Osteoblast (primary cell): ENCODE measurements around the gene DIP2A. TPM values are rescaled to one million over a fixed set of nuclear protein-coding genes. Genes with fewer than 3 reads are reported as not detected.

Source experiments
- DNase-seq: peaks from one replicate; pipeline ENCODE4 v3.0.0; 2011; ENCODE audit warnings: low spot score, mixed read lengths; ENCODE audit not compliant: insufficient read length; ENCODE audit errors: missing footprints
- H2AFZ ChIP-seq: 2 replicates; pipeline ENCODE4 v1.6.0; 2011; ENCODE audit warnings: mild to moderate bottlenecking, low read length
- H3K27ac ChIP-seq: 2 replicates; pipeline ENCODE4 v1.5.1; 2011; ENCODE audit warnings: mild to moderate bottlenecking, low read depth, low read length, moderate library complexity
- H3K27me3 ChIP-seq: 2 replicates; pipeline ENCODE4 v1.6.0; 2012; ENCODE audit warnings: mild to moderate bottlenecking, control low read depth, inconsistent platforms, low read length, moderate library complexity; ENCODE audit not compliant: insufficient read depth
- H3K36me3 ChIP-seq: 2 replicates; pipeline ENCODE4 v1.5.1; 2011; ENCODE audit warnings: mild to moderate bottlenecking, low read length, control low read depth, moderate library complexity; ENCODE audit not compliant: insufficient read depth
- H3K4me1 ChIP-seq: 2 replicates; pipeline ENCODE4 v1.5.1; 2011; ENCODE audit warnings: mild to moderate bottlenecking, low read length, control low read depth, moderate library complexity; ENCODE audit not compliant: insufficient read depth
- H3K4me2 ChIP-seq: 2 replicates; pipeline ENCODE4 v1.6.0; 2011; ENCODE audit warnings: mild to moderate bottlenecking, low read length; ENCODE audit not compliant: insufficient read depth
- H3K4me3 ChIP-seq: fragments of 200-600 bp; sonication (generic); 3 replicates; pipeline ENCODE4 v1.5.1; 2012; ENCODE audit warnings: mild to moderate bottlenecking, low read length, inconsistent platforms; ENCODE audit not compliant: insufficient read depth
- H3K79me2 ChIP-seq: 2 replicates; pipeline ENCODE4 v1.6.0; 2012; ENCODE audit warnings: mild to moderate bottlenecking, low read length, control low read depth, inconsistent platforms; ENCODE audit not compliant: insufficient read depth
- H3K9me3 ChIP-seq: 2 replicates; pipeline ENCODE4 v1.5.1; 2011; ENCODE audit warnings: low read depth, low read length, control low read depth
- H4K20me1 ChIP-seq: 2 replicates; pipeline ENCODE4 v1.6.0; 2012; ENCODE audit warnings: mild to moderate bottlenecking, low read length, control low read depth; ENCODE audit not compliant: insufficient read depth
- CTCF ChIP-seq: IDR thresholded peaks from 2 replicates; pipeline ENCODE4 v1.5.1; 2011; ENCODE audit warnings: mild to moderate bottlenecking, low read depth, low read length, moderate library complexity; ENCODE audit errors: extremely low read depth
- total RNA-seq: library from RNA; depleted of rRNA; stranded (reverse); fragments of >200 nt; gene quantifications from 2 replicates; pipeline ENCODE4 v1.2.3, GENCODE V29; 2012

Gene DIP2A
- total RNA-seq, 1 donor, result 22.8 TPM

GRCh38 chr21:46542588-46543124, 84.0 kb downstream of the DIP2A start:
- peaks cover 61% of the 10 kb centered on the region for H3K36me3 ChIP-seq
- H3K27ac ChIP-seq, result no peak overlapping the region
- no peak overlapping the region for H3K4me3 ChIP-seq
- no peak overlapping the region for H2AFZ ChIP-seq
- no peaks in the 10 kb centered on the region for H3K9me3 ChIP-seq
- peaks cover 4% of the 10 kb centered on the region for H4K20me1 ChIP-seq
- H3K4me2 ChIP-seq, result no peak overlapping the region
- H3K27me3 ChIP-seq, result no peaks in the 10 kb centered on the region
- H3K79me2 ChIP-seq, result no peaks in the 10 kb centered on the region
- peak; percentile 48 for DNase-seq
- H3K4me1 ChIP-seq, result no peaks in the 10 kb centered on the region
- no peak for TF ChIP-seq CTCF

DNA sequence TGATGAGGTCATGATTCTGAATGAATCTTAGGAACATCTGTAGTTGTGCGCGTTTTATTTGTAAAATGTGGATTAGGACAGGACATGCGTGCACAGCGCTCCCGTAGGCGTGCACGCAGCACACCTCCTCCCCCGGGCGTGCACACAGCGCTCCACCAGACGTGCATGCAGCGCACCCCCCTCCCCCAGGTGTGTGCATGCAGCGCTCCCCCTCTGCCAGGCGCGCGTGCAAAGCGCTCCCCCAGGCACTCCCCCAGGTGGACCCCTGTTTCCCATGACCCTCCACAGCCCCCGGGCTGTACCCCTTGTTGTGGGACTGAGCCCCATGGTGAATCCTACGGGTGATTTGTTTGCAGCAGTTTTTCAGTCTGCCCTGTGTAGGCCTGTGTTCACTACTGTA, 84.6 kb downstream of the DIP2A start:
- H3K4me2 ChIP-seq, result no peak overlapping the region
- H2AFZ ChIP-seq, result no peak overlapping the region
- H3K9me3 ChIP-seq, result no peaks in the 10 kb centered on the region
- TF ChIP-seq CTCF, result no peak
- no peaks in the 10 kb centered on the region for H3K27me3 ChIP-seq
- peaks cover 4% of the 10 kb centered on the region for H4K20me1 ChIP-seq
- no peak overlapping the region for H3K4me3 ChIP-seq
- no peak overlapping the region for H3K27ac ChIP-seq
- H3K79me2 ChIP-seq, result no peaks in the 10 kb centered on the region
- peaks cover 62% of the 10 kb centered on the region for H3K36me3 ChIP-seq
- H3K4me1 ChIP-seq, result no peaks in the 10 kb centered on the region
- peak; percentile 72 for DNase-seq

GRCh38 chr21:46544003-46544402, 85.3 kb downstream of the DIP2A start:
- H4K20me1 ChIP-seq, result peaks cover 4% of the 10 kb centered on the region
- DNase-seq, result peak; percentile 67
- no peak for TF ChIP-seq CTCF
- H3K36me3 ChIP-seq, result peaks cover 65% of the 10 kb centered on the region
- H3K4me3 ChIP-seq, result no peak overlapping the region
- H2AFZ ChIP-seq, result no peak overlapping the region
- no peaks in the 10 kb centered on the region for H3K9me3 ChIP-seq
- H3K79me2 ChIP-seq, result no peaks in the 10 kb centered on the region
- no peaks in the 10 kb centered on the region for H3K4me1 ChIP-seq
- H3K4me2 ChIP-seq, result no peak overlapping the region
- no peaks in the 10 kb centered on the region for H3K27me3 ChIP-seq
- H3K27ac ChIP-seq, result no peak overlapping the region

DNA sequence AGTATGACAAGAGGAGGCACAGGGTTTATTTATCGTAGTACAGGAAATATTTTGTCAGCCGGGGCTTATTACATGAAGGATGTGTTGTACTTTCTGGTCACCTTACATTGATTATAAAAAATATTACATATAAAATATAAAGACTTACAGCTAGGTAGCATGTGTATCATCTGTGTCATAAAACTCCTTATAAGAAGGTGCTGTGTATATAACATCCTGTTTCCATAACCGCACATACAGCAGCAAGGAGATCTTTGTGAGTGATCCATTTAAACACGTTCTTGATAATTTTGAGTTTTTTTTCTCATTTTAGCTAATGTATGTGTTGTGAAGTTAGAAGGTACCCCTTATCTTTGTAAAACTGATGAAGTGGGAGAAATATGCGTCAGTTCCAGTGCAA, 86.1 kb downstream of the DIP2A start:
- Histone ChIP-seq H3K36me3 (peaks cover 67% of the 10 kb centered on the region), H3K27me3 (no peaks in the 10 kb centered on the region), H4K20me1 (peaks cover 4% of the 10 kb centered on the region), H3K4me3 (no peak overlapping the region), H3K27ac (no peak overlapping the region), H3K9me3 (no peaks in the 10 kb centered on the region), H3K4me1 (no peaks in the 10 kb centered on the region), H2AFZ (no peak overlapping the region), H3K4me2 (no peak overlapping the region), H3K79me2 (no peaks in the 10 kb centered on the region)
- DNase-seq, result peak; percentile 21
- no peak for TF ChIP-seq CTCF
